ENCODE data around the gene MLN.

Gene MLN

DNA sequence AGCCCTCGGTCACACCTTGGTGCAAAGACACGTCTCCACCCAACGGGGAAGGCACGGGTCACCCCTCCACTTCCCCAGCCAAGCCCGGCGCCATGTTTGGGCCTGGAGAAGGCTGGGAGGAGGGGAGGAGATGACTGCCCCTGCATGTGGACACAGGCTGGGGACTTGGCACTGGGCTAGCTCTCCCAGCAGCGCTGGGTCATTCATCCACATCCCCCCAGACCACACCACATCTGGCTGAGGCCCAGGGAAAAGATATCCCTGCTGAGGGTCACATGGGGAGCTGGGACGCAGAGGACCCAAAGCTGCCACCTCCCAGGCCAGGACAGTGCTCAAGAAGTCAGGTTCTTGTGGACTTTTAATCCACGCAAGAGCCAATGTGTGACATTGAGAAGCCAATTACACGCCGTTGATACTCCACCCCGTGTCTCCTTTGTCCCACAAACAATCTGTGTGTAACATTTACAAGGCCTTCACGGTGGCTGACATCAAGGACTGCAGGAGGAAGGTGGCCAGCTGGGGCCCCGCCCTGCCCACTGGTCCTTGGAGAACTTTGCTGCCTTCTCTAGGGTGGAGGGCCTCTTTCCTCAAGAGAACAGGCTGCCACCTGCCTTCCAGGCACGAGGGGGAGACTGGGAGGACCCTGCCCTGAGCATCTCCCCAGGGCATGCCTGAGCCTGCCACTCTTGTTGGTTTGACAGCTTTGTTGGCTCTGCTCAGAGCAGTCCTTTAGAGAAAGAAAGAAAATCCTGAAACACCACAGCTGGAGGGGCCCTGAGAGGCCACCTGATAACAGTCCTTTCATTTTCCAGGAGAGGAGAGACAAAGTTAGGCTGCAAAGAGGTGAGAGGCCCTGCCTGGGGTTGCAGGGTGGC lies 51.8 kb downstream of the MLN start:
- Histone ChIP-seq H3K27me3 (ENCODE audit: control insufficient read depth, insufficient read depth, low read length) (no peaks in the 10 kb centered on the region), H3K4me3 (ENCODE audit: low read depth, low read length) (no peak overlapping the region), H3K9me3 (ENCODE audit: control insufficient read depth, low read length) (no peaks in the 10 kb centered on the region), H3K36me3 (ENCODE audit: control insufficient read depth, insufficient read depth, low read length) (no peaks in the 10 kb centered on the region), H3K4me1 (no peaks in the 10 kb centered on the region), H3K79me2 (no peaks in the 10 kb centered on the region), H3K27ac (no peak overlapping the region), H3K4me2 (ENCODE audit: low read length) (no peak overlapping the region), H2AFZ (no peak overlapping the region), H3K9ac (no peak overlapping the region)
- TF ChIP-seq, protein P1, sequence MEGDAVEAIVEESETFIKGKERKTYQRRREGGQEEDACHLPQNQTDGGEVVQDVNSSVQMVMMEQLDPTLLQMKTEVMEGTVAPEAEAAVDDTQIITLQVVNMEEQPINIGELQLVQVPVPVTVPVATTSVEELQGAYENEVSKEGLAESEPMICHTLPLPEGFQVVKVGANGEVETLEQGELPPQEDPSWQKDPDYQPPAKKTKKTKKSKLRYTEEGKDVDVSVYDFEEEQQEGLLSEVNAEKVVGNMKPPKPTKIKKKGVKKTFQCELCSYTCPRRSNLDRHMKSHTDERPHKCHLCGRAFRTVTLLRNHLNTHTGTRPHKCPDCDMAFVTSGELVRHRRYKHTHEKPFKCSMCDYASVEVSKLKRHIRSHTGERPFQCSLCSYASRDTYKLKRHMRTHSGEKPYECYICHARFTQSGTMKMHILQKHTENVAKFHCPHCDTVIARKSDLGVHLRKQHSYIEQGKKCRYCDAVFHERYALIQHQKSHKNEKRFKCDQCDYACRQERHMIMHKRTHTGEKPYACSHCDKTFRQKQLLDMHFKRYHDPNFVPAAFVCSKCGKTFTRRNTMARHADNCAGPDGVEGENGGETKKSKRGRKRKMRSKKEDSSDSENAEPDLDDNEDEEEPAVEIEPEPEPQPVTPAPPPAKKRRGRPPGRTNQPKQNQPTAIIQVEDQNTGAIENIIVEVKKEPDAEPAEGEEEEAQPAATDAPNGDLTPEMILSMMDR (IDR thresholded peaks at IDR 0.05), result no peak

DNA sequence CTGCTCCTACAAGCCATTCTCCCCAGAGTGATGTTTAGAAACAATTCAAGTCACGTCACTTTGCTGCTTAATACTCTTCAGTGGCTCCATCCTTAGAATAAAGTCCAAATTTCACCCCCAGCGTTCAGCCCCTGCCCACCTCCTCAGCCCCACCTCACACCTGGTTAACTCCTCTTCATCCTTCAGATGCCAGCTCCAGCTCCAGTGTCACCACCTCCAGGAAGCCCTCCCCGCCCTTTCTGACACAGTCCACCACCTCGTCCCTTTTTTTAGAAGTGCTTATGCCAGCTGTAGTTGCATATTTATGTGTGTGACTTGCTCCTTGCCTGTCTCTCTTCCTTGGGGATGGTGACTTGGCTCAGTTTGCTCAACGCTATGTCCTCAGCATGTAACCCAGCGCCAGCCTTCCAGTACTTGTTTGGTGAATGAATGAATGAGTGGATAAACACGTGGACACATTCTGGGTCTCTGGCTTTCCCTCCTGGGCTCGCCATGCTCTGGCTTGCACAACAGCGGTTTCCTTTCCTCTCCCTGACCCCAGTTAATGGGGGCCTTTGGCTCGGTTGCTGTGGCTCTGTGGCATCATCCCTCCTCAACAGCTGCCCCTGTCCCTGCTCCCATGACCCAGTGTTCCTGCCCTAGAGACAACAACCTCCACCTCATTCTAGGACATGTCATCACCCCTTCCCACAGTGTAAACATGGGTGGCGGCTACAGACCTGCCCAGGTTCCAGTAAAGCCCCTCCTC lies 53.4 kb downstream of the MLN start:
- no peak overlapping the region for H2AFZ ChIP-seq
- TF ChIP-seq, protein P1 (IDR thresholded peaks at IDR 0.05), result no peak
- no peaks in the 10 kb centered on the region for H3K36me3 ChIP-seq (ENCODE audit: control insufficient read depth, insufficient read depth, low read length)
- H3K9ac ChIP-seq, result no peak overlapping the region
- no peaks in the 10 kb centered on the region for H3K4me1 ChIP-seq
- H3K79me2 ChIP-seq, result no peaks in the 10 kb centered on the region
- no peaks in the 10 kb centered on the region for H3K9me3 ChIP-seq (ENCODE audit: control insufficient read depth, low read length)
- no peak overlapping the region for H3K27ac ChIP-seq
- H3K4me3 ChIP-seq (ENCODE audit: low read depth, low read length), result no peak overlapping the region
- no peak overlapping the region for H3K4me2 ChIP-seq (ENCODE audit: low read length)
- H3K27me3 ChIP-seq (ENCODE audit: control insufficient read depth, insufficient read depth, low read length), result no peaks in the 10 kb centered on the region

DNA sequence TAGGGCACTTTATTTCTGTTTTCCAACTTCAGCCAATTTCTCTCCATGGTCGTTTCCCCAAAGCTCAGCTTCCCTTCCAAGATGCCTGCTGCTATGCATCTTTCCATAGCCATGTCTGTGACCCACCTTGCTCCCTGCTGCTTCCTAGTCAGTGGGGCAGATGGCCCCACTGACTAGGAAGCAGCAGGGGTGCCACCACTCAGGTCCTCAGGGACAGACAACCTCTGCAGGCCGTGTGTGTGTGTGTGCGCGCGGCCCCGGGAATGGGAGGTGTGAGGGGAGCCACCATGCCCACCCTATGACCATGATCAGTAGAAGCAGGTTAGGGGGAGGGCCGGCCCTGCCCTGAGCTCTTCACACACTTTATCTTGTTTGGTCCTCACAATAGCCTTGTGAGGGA lies 54.4 kb downstream of the MLN start:
- H3K4me2 ChIP-seq (ENCODE audit: low read length), result no peak overlapping the region
- no peaks in the 10 kb centered on the region for H3K4me1 ChIP-seq
- H2AFZ ChIP-seq, result no peak overlapping the region
- no peaks in the 10 kb centered on the region for H3K27me3 ChIP-seq (ENCODE audit: control insufficient read depth, insufficient read depth, low read length)
- H3K4me3 ChIP-seq (ENCODE audit: low read depth, low read length), result no peak overlapping the region
- H3K9ac ChIP-seq, result no peak overlapping the region
- TF ChIP-seq, protein P1 (IDR thresholded peaks at IDR 0.05), result no peak
- H3K79me2 ChIP-seq, result no peaks in the 10 kb centered on the region
- H3K27ac ChIP-seq, result no peak overlapping the region
- H3K9me3 ChIP-seq (ENCODE audit: control insufficient read depth, low read length), result no peaks in the 10 kb centered on the region
- no peaks in the 10 kb centered on the region for H3K36me3 ChIP-seq (ENCODE audit: control insufficient read depth, insufficient read depth, low read length)

DNA sequence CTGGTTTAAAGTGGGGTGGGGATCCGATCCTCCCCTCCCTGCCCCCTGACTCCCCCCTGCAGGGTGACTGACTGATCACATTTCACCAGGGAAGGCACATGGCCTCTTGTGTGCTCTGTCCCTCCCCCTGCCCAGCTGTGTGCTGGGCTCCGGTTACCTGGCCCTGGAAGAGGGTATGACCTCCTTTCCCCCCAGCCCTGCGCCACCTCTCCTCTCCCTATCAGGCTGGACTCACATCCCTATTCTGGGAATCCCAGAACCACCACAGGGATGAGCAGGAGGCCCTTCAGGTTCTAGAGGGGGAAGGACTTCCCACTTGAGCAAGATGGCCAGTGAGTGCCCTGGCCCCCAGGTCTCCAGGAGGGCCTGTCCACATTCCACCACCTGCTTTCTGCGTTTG lies 55.0 kb downstream of the MLN start:
- H3K4me3 ChIP-seq (ENCODE audit: low read depth, low read length), result no peak overlapping the region
- H3K4me1 ChIP-seq, result peaks cover 3% of the 10 kb centered on the region
- H3K27ac ChIP-seq, result no peak overlapping the region
- no peaks in the 10 kb centered on the region for H3K27me3 ChIP-seq (ENCODE audit: control insufficient read depth, insufficient read depth, low read length)
- H3K36me3 ChIP-seq (ENCODE audit: control insufficient read depth, insufficient read depth, low read length), result no peaks in the 10 kb centered on the region
- H3K9ac ChIP-seq, result no peak overlapping the region
- H2AFZ ChIP-seq, result no peak overlapping the region
- TF ChIP-seq, protein P1 (IDR thresholded peaks at IDR 0.05), result no peak
- H3K79me2 ChIP-seq, result no peaks in the 10 kb centered on the region
- no peaks in the 10 kb centered on the region for H3K9me3 ChIP-seq (ENCODE audit: control insufficient read depth, low read length)
- no peak overlapping the region for H3K4me2 ChIP-seq (ENCODE audit: low read length)

Data from parathyroid adenoma (tissue), 2 donors.